HG03457 (cell line): ENCODE data around the gene UBE2E2.
"Not testable (repeated sequence)": the region's sequence is repeated elsewhere in the genome, so short reads cannot be mapped to it uniquely, and the experiment has no call there.

Experiments
- ATAC-seq: cut with Tn5 transposase; IDR thresholded peaks from one replicate; pipeline ENCODE4 v1.9.1; 2021; ENCODE audit warnings: moderate number of reproducible peaks; ENCODE audit not compliant: unreplicated experiment

The UBE2E2 gene

GRCh38 chr3:23602971-23603370 lies 399.8 kb downstream of the UBE2E2 start:
- no peak for ATAC-seq

GRCh38 chr3:23607184-23607847 lies 404.2 kb downstream of the UBE2E2 start:
- ATAC-seq = no peak

GRCh38 chr3:23608650-23609049 lies 405.5 kb downstream of the UBE2E2 start:
- ATAC-seq = no peak

- no peak for ATAC-seq
Measured at GRCh38 chr3:23611737-23612295, 408.7 kb downstream of the UBE2E2 start.

GRCh38 chr3:23612296-23612891 lies 409.3 kb downstream of the UBE2E2 start:
- ATAC-seq = no peak

GRCh38 chr3:23615068-23615467 lies 411.9 kb downstream of the UBE2E2 start:
- no peak for ATAC-seq

- ATAC-seq = not testable (repeated sequence)
Measured at GRCh38 chr3:23618475-23618874, 415.3 kb downstream of the UBE2E2 start.

- ATAC-seq = no peak
Measured at GRCh38 chr3:23619705-23620637, 416.8 kb downstream of the UBE2E2 start.

- no peak for ATAC-seq
Measured at GRCh38 chr3:23620638-23621015, 417.5 kb downstream of the UBE2E2 start.

GRCh38 chr3:23623844-23624243 lies 420.7 kb downstream of the UBE2E2 start:
- no peak for ATAC-seq

GRCh38 chr3:23624305-23624704 lies 421.2 kb downstream of the UBE2E2 start:
- ATAC-seq = no peak

- no peak for ATAC-seq
Measured at GRCh38 chr3:23626442-23626841, 423.3 kb downstream of the UBE2E2 start.

- no peak for ATAC-seq
Measured at GRCh38 chr3:23629181-23629894, 426.2 kb downstream of the UBE2E2 start.

- ATAC-seq = no peak
Measured at GRCh38 chr3:23633261-23633960, 430.3 kb downstream of the UBE2E2 start.

GRCh38 chr3:23637339-23637738 lies 434.2 kb downstream of the UBE2E2 start:
- no peak for ATAC-seq

GRCh38 chr3:23640471-23641146 lies 437.5 kb downstream of the UBE2E2 start:
- ATAC-seq = no peak
